Islet precursor cell (in vitro differentiated cells): ENCODE data around the gene LHX4.

Experiments
- DNase-seq: peaks from one replicate; pipeline ENCODE4 v3.0.0-alpha.2; 2018

The LHX4 gene

GRCh38 chr1:180275726-180276125 is 45.7 kb downstream of the LHX4 start:
- no peak for DNase-seq

GRCh38 chr1:180277476-180278193 is 47.6 kb downstream of the LHX4 start:
- no peak for DNase-seq

- DNase-seq, result no peak
Measured at GRCh38 chr1:180278194-180278515, 48.1 kb downstream of the LHX4 start.

- no peak for DNase-seq
Measured at GRCh38 chr1:180278596-180279395, 48.7 kb downstream of the LHX4 start.

- no peak for DNase-seq
Measured at GRCh38 chr1:180279651-180280050, 49.6 kb downstream of the LHX4 start.

- DNase-seq, result no peak
Measured at GRCh38 chr1:180280617-180281016, 50.6 kb downstream of the LHX4 start.

- DNase-seq, result no peak
Measured at GRCh38 chr1:180281490-180281889, 51.4 kb downstream of the LHX4 start.

- no peak for DNase-seq
Measured at GRCh38 chr1:180282401-180283044, 52.5 kb downstream of the LHX4 start.

GRCh38 chr1:180283098-180283497 is 53.0 kb downstream of the LHX4 start:
- no peak for DNase-seq

- no peak for DNase-seq
Measured at GRCh38 chr1:180286417-180286816, 56.4 kb downstream of the LHX4 start.

GRCh38 chr1:180287988-180288705 is 58.1 kb downstream of the LHX4 start:
- no peak for DNase-seq

GRCh38 chr1:180288940-180289339 is 58.9 kb downstream of the LHX4 start:
- no peak for DNase-seq

GRCh38 chr1:180290265-180291001 is 60.4 kb downstream of the LHX4 start:
- no peak for DNase-seq

- DNase-seq, result no peak
Measured at GRCh38 chr1:180291004-180291403, 60.9 kb downstream of the LHX4 start.

GRCh38 chr1:180294711-180295110 is 64.6 kb downstream of the LHX4 start:
- no peak for DNase-seq

GRCh38 chr1:180295999-180296398 is 65.9 kb downstream of the LHX4 start:
- DNase-seq, result no peak

- no peak for DNase-seq
Measured at GRCh38 chr1:180299479-180300221, 69.6 kb downstream of the LHX4 start.

GRCh38 chr1:180301135-180301742 is 71.2 kb downstream of the LHX4 start:
- DNase-seq, result no peak

GRCh38 chr1:180309338-180309737 is 79.3 kb downstream of the LHX4 start:
- DNase-seq, result no peak

- no peak for DNase-seq
Measured at GRCh38 chr1:180310095-180310494, 80.0 kb downstream of the LHX4 start.

GRCh38 chr1:180311011-180311730 is 81.1 kb downstream of the LHX4 start:
- DNase-seq, result no peak
